B cell (primary cell): Measurements from ENCODE around the gene ACVR1. TPM values are rescaled to one million over a fixed set of nuclear protein-coding genes. Genes with fewer than 3 reads are reported as not detected.

Experiments used
- ATAC-seq: fragments of 200-7000 bp; cut with Tn5 transposase; one replicate; pipeline ENCODE4 v1.10.0; 2021; ENCODE audit warnings: low read depth, mild to moderate bottlenecking, moderate number of reproducible peaks, moderate library complexity
- CTCF ChIA-PET: fragments of 350-600 bp; sonication (Branson Sonifier 250); formaldehyde crosslinking; loops from one replicate; lab custom pipeline; 2021; ENCODE audit warnings: antibody characterized with exemption, inconsistent platforms; lab: Charles Lee
- POLR2A ChIA-PET: fragments of 350-600 bp; sonication (Branson Sonifier 250); formaldehyde crosslinking; loops from one replicate; lab custom pipeline; 2021; ENCODE audit warnings: antibody characterized with exemption; lab: Charles Lee
- DNase-seq: peaks from one replicate; pipeline ENCODE4 v3.0.0; 2013
- H2AFZ ChIP-seq: 2 replicates; pipeline ENCODE4 v1.6.1; 2012; ENCODE audit warnings: mild to moderate bottlenecking, low read depth, low read length; ENCODE audit not compliant: insufficient read depth, poor library complexity, severe bottlenecking
- H3K27ac ChIP-seq, 2 donors: 1 replicate in 1 of 2; 2 replicates in 1 of 2; pipeline ENCODE4 v1.5.1; 2012 to 2013; ENCODE audit warnings: low read length in 2 of 2, mild to moderate bottlenecking in 2 of 2, moderate library complexity in 1 of 2
- H3K27me3 ChIP-seq, 4 experiments: fragments of 200-600 bp in 1 of 4; sonication (generic) in 1 of 4; replicated peaks in 1 of 4; 1 replicate in 2 of 4; 2 replicates in 2 of 4; pipeline versions ENCODE4 v1.6.1 to v1.7.0; 2013 to 2016; ENCODE audit warnings: low read length in 3 of 4, mild to moderate bottlenecking in 2 of 4, mixed read lengths in 1 of 4, moderate library complexity in 1 of 4; ENCODE audit not compliant: insufficient read depth in 4 of 4, control insufficient read depth in 3 of 4; ENCODE audit errors: control extremely low read depth in 1 of 4
- H3K36me3 ChIP-seq, 2 experiments: replicated peaks in 1 of 2; 1 replicate in 1 of 2; 2 replicates in 1 of 2; pipeline versions ENCODE4 v1.6.1 to v1.7.1; 2013; ENCODE audit warnings: low read length in 1 of 2; ENCODE audit not compliant: insufficient read depth in 2 of 2, control insufficient read depth in 1 of 2; ENCODE audit errors: control extremely low read depth in 1 of 2, extremely low read depth in 1 of 2
- H3K4me1 ChIP-seq, 2 donors: fragments of 200-600 bp in 1 of 2; sonication (generic) in 1 of 2; 1 replicate in 1 of 2; 2 replicates in 1 of 2; pipeline versions ENCODE4 v1.5.1 to v1.6.1; 2013 to 2017; ENCODE audit warnings: low read length in 2 of 2; ENCODE audit not compliant: control insufficient read depth in 2 of 2, insufficient read depth in 2 of 2
- H3K4me2 ChIP-seq: replicated peaks from 2 replicates; pipeline ENCODE3; 2012; ENCODE audit warnings: mild to moderate bottlenecking, low read depth, low read length; ENCODE audit not compliant: poor library complexity, severe bottlenecking
- H3K4me3 ChIP-seq, 5 experiments: fragments of 200-600 bp in 1 of 5; sonication (generic) in 1 of 5; 1 replicate in 3 of 5; 2 replicates in 2 of 5; pipeline versions ENCODE4 v1.5.1 to v1.7.0; 2011 to 2016; ENCODE audit warnings: low read length in 4 of 5, mild to moderate bottlenecking in 4 of 5, low read depth in 2 of 5, control low read depth in 1 of 5, moderate library complexity in 1 of 5; ENCODE audit not compliant: insufficient read depth in 1 of 5; ENCODE audit errors: control extremely low read depth in 1 of 5, extremely low read depth in 1 of 5
- H3K79me2 ChIP-seq: fragments of 200-600 bp; sonication (generic); one replicate; pipeline ENCODE4 v1.6.0; 2016; ENCODE audit warnings: low read length; ENCODE audit not compliant: control insufficient read depth, insufficient read depth
- H3K9ac ChIP-seq: fragments of 200-600 bp; sonication (generic); 2 replicates; pipeline ENCODE4 v1.6.1; 2017; ENCODE audit warnings: mild to moderate bottlenecking, low read length, moderate library complexity
- H3K9me3 ChIP-seq, 3 donors: one replicate each; pipeline versions ENCODE4 v1.6.1 to v1.7.1; 2013; ENCODE audit warnings: low read length in 2 of 3; ENCODE audit not compliant: control insufficient read depth in 2 of 3, insufficient read depth in 1 of 3; ENCODE audit errors: control extremely low read depth in 1 of 3
- H4K20me1 ChIP-seq: 2 replicates; pipeline ENCODE4 v1.6.0; 2012; ENCODE audit warnings: mild to moderate bottlenecking, low read length; ENCODE audit not compliant: insufficient read depth, control insufficient read depth, poor library complexity, severe bottlenecking
- H3K27ac Mint-ChIP-seq: one replicate; pipeline ENCODE4 v1.8.0; 2021; ENCODE audit warnings: mixed read lengths
- H3K27me3 Mint-ChIP-seq: one replicate; pipeline ENCODE4 v1.8.0; 2021; ENCODE audit warnings: mixed read lengths
- H3K4me1 Mint-ChIP-seq: one replicate; pipeline ENCODE4 v1.8.0; 2021; ENCODE audit warnings: mixed read lengths
- H3K4me3 Mint-ChIP-seq: one replicate; pipeline ENCODE4 v1.8.0; 2021; ENCODE audit warnings: mixed read lengths
- H3K9me3 Mint-ChIP-seq: one replicate; pipeline ENCODE4 v1.8.0; 2022; ENCODE audit warnings: mixed read lengths; ENCODE audit not compliant: insufficient read depth
- EZH2 ChIP-seq: IDR thresholded peaks from 2 replicates; pipeline ENCODE4 v1.6.1; 2012; ENCODE audit warnings: borderline replicate concordance, low read depth, mild to moderate bottlenecking, moderate library complexity, low read length; ENCODE audit not compliant: insufficient read depth, poor library complexity, severe bottlenecking
- WGBS: methylation state at CpG from one replicate; pipeline ENCODE4 v1.1.5; 2013; ENCODE audit warnings: missing lambda C conversion rate; ENCODE audit not compliant: insufficient coverage; 5-methylcytosine and 5-hydroxymethylcytosine counted together
- intact Hi-C: fragments of 100-400 bp; cut with micrococcal nuclease; formaldehyde crosslinking; loops from one replicate; pipeline ENCODE4 v1.10.0; 2022
- polyA plus RNA-seq: library from polyadenylated mRNA; depleted of rRNA; stranded (reverse); fragments of >200 nt; gene quantifications from 2 replicates; pipeline ENCODE4 v1.2.3, GENCODE V29; 2012
- total RNA-seq, 2 donors: library from RNA; stranded (reverse); fragments of 120-200 nt in 1 of 2; gene quantifications; 1 replicate in 1 of 2; 2 replicates in 1 of 2; pipeline versions ENCODE4 v1.2.3 to v1.2.4, GENCODE V29; 2013 to 2022
- TF ChIP-seq, protein P1 (sequence below): fragments of 200-600 bp; IDR thresholded peaks from one replicate; pipeline ENCODE4 v1.8.0; 2022; ENCODE audit warnings: antibody characterized with exemption, mild to moderate bottlenecking

ACVR1 gene
- total and polyA plus RNA-seq, 2 donors (not counting 1 experiment from before 2014, with no cell fraction given): 3.7 to 11.7 TPM

- intact Hi-C loops: no loop called here
- WGBS: 99% methylated on average over 5 of the region's 5 CpGs
- Histone ChIP-seq H4K20me1 (no peaks in the 10 kb centered on the region), H2AFZ (no peak overlapping the region), H3K27ac (no peak overlapping the region), H3K27me3 (no peaks in the 10 kb centered on the region), H3K9ac (no peak overlapping the region), H3K4me3 (no peak overlapping the region), H3K4me2 (no peak overlapping the region), H3K4me1 (no peaks in the 10 kb centered on the region), H3K36me3 (no peaks in the 10 kb centered on the region), H3K79me2 (no peaks in the 10 kb centered on the region), H3K9me3 (no peaks in the 10 kb centered on the region)
- Mint-ChIP-seq H3K4me1 (no peaks in the 10 kb centered on the region), H3K27ac (no peak overlapping the region), H3K9me3 (no peaks in the 10 kb centered on the region), H3K27me3 (no peaks in the 10 kb centered on the region), H3K4me3 (no peak overlapping the region)
- CTCF ChIA-PET: interaction anchor here (1.7 kb wide), 1 partner anchor 298 kb away, joined by 3 read pairs; no protein-coding TSS in a partner anchor
- DNase-seq (no peak), ATAC-seq (no peak)
- TF ChIP-seq, protein P1, sequence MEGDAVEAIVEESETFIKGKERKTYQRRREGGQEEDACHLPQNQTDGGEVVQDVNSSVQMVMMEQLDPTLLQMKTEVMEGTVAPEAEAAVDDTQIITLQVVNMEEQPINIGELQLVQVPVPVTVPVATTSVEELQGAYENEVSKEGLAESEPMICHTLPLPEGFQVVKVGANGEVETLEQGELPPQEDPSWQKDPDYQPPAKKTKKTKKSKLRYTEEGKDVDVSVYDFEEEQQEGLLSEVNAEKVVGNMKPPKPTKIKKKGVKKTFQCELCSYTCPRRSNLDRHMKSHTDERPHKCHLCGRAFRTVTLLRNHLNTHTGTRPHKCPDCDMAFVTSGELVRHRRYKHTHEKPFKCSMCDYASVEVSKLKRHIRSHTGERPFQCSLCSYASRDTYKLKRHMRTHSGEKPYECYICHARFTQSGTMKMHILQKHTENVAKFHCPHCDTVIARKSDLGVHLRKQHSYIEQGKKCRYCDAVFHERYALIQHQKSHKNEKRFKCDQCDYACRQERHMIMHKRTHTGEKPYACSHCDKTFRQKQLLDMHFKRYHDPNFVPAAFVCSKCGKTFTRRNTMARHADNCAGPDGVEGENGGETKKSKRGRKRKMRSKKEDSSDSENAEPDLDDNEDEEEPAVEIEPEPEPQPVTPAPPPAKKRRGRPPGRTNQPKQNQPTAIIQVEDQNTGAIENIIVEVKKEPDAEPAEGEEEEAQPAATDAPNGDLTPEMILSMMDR: no peak
- no peak for TF ChIP-seq EZH2
- POLR2A ChIA-PET: no interaction called here
These were observed 85.3 kb downstream of the ACVR1 start for GRCh38 chr2:157790780-157791179.

- TF ChIP-seq, protein P1: no peak
- no peak for TF ChIP-seq EZH2
- POLR2A ChIA-PET: no interaction called here
- DNase-seq: no peak
These were observed 86.1 kb downstream of the ACVR1 start for GRCh38 chr2:157789933-157790511.

More at GRCh38 chr2:157789933-157790511, 86.1 kb downstream of the ACVR1 start:
- ATAC-seq: no peak
- CTCF ChIA-PET: interaction anchor here (1.0 to 1.7 kb wide), 3 partner anchors 17 to 487 kb away, joined by 3 read pairs; no protein-coding TSS in a partner anchor
- Histone ChIP-seq H3K9ac (no peak overlapping the region), H3K4me3 (no peak overlapping the region), H3K27ac (no peak overlapping the region), H3K36me3 (no peaks in the 10 kb centered on the region), H3K4me1 (no peaks in the 10 kb centered on the region), H4K20me1 (no peaks in the 10 kb centered on the region), H3K27me3 (no peaks in the 10 kb centered on the region), H2AFZ (no peak overlapping the region), H3K9me3 (no peaks in the 10 kb centered on the region), H3K4me2 (no peak overlapping the region), H3K79me2 (no peaks in the 10 kb centered on the region)
- Mint-ChIP-seq H3K27me3 (no peaks in the 10 kb centered on the region), H3K4me1 (no peaks in the 10 kb centered on the region), H3K27ac (no peak overlapping the region), H3K9me3 (no peaks in the 10 kb centered on the region), H3K4me3 (no peak overlapping the region)
- intact Hi-C loops: no loop called here
- WGBS: 85% methylated on average over 4 of the region's 4 CpGs
